Ishikawa (cell line): ENCODE measurements around the gene TRIP6.

Experiments used
- CEBPB ChIP-seq: IDR thresholded peaks from 2 replicates; pipeline ENCODE4 v1.6.1; 2012
- CREB1 ChIP-seq: IDR thresholded peaks from 2 replicates; pipeline ENCODE4 v1.6.1; 2012; ENCODE audit warnings: low read depth
- EP300 ChIP-seq: IDR thresholded peaks from 2 replicates; pipeline ENCODE4 v1.6.1; 2012; ENCODE audit warnings: borderline replicate concordance
- RAD21 ChIP-seq: IDR thresholded peaks from 2 replicates; pipeline ENCODE4 v1.6.1; 2012; ENCODE audit warnings: low read depth
- TAF1 ChIP-seq: IDR thresholded peaks from 2 replicates; pipeline ENCODE4 v1.6.1; 2012; ENCODE audit warnings: low read depth, mild to moderate bottlenecking
- TEAD4 ChIP-seq: IDR thresholded peaks from 2 replicates; pipeline ENCODE4 v1.6.1; 2012
- YY1 ChIP-seq: IDR thresholded peaks from 2 replicates; pipeline ENCODE4 v1.6.1; 2012; ENCODE audit warnings: low read depth
- ZBTB7A ChIP-seq: IDR thresholded peaks from 2 replicates; pipeline ENCODE4 v1.6.1; 2012; ENCODE audit warnings: low read depth
- TF ChIP-seq, protein P1 (sequence below): IDR thresholded peaks from 2 replicates; pipeline ENCODE4 v1.6.1; 2012; ENCODE audit warnings: low read depth, mild to moderate bottlenecking

DNA sequence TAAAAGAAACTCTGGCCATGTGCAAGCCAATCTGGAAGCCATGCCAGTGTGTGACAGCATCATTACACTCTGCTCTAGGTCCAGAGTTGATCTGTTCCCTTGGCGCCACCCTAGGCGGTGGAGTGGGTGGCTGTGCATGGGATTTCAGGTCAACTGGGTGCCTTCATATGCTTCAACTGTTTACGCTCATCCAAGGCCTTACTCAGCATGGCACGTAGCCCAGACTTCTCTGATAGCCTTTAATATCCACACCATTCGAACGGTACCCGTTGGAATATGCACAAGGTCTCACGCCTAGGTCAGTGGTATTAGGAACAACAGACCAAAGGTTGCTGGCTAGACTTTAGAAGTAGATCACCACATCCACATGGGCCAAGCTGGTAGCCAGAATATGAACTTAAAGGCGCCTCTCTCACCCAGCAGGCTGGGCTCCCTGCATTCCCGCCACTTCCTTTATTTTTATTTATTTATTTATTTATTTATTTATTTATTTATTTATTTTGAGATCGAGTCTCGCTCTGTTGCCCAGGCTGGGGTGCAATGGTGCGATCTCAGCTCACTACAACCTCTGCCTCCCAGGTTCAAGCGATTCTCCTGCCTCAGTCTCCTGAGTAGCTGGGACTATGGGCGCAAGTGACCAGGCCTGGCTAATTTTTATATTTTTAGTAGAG is 47.2 kb downstream of the TRIP6 start:
- TF ChIP-seq ZBTB7A (no peak), TEAD4 (no peak), CREB1 (no peak), YY1 (no peak), CEBPB (no peak), EP300 (no peak), TAF1 (no peak), RAD21 (no peak)
- TF ChIP-seq, protein P1, sequence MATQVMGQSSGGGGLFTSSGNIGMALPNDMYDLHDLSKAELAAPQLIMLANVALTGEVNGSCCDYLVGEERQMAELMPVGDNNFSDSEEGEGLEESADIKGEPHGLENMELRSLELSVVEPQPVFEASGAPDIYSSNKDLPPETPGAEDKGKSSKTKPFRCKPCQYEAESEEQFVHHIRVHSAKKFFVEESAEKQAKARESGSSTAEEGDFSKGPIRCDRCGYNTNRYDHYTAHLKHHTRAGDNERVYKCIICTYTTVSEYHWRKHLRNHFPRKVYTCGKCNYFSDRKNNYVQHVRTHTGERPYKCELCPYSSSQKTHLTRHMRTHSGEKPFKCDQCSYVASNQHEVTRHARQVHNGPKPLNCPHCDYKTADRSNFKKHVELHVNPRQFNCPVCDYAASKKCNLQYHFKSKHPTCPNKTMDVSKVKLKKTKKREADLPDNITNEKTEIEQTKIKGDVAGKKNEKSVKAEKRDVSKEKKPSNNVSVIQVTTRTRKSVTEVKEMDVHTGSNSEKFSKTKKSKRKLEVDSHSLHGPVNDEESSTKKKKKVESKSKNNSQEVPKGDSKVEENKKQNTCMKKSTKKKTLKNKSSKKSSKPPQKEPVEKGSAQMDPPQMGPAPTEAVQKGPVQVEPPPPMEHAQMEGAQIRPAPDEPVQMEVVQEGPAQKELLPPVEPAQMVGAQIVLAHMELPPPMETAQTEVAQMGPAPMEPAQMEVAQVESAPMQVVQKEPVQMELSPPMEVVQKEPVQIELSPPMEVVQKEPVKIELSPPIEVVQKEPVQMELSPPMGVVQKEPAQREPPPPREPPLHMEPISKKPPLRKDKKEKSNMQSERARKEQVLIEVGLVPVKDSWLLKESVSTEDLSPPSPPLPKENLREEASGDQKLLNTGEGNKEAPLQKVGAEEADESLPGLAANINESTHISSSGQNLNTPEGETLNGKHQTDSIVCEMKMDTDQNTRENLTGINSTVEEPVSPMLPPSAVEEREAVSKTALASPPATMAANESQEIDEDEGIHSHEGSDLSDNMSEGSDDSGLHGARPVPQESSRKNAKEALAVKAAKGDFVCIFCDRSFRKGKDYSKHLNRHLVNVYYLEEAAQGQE: no peak
